HG03095 (cell line): ENCODE data around the gene VASN.
"Not testable (repeated sequence)": the region's sequence is repeated elsewhere in the genome, so short reads cannot be mapped to it uniquely, and the experiment has no call there.

Experiments
- ATAC-seq: cut with Tn5 transposase; IDR thresholded peaks from one replicate; pipeline ENCODE4 v1.9.1; 2021; ENCODE audit warnings: moderate library complexity; ENCODE audit not compliant: unreplicated experiment

Gene VASN

DNA sequence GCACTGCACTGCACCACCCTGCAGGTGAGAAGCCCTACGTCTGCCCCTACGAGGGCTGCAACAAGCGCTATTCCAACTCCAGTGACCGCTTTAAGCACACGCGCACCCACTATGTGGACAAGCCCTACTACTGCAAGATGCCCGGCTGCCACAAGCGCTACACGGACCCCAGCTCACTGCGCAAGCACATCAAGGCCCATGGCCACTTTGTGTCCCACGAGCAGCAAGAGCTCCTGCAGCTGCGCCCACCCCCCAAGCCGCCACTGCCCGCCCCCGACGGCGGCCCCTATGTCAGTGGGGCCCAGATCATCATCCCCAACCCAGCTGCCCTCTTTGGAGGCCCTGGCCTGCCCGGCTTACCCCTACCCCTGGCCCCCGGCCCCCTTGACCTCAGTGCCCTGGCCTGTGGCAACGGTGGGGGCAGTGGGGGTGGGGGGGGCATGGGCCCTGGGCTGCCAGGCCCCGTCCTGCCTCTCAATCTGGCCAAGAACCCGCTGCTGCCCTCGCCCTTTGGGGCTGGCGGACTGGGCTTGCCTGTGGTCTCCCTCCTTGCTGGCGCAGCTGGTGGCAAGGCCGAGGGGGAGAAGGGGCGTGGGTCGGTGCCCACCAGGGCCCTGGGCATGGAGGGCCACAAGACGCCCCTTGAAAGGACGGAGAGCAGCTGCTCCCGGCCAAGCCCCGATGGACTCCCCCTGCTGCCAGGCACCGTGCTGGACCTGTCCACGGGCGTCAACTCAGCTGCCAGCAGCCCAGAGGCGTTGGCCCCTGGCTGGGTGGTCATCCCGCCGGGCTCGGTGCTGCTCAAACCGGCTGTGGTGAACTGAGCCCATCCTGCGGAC, 34.7 kb upstream of the VASN start:
- no peak for ATAC-seq

DNA sequence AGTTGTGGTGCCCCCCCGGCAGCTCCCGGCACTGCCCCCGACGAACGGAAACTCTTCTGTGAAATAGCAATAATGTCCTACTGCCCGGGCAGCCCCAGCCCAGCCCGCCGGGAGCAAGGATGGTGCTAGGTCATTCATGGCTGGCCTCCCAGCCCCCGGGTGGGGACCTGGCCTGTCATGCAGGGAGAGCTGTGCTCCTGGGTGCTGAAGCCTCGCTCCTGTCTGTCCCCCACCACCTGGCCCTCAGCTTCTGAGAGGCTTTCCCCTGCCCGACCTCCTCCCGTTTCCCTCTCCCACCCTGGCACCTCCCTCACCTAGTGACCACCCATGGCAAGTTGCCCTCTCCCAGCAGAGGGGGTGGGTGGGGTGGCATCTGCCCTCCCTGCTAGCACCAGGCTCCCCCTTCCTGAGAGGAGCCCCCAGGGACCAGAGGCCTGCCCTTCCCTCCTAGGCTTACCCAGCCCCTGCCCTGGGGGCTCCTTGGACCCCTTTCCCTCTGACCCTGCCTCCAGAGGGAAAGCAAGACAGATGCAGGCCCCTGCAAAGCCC, 34.0 kb upstream of the VASN start:
- ATAC-seq, result no peak

DNA sequence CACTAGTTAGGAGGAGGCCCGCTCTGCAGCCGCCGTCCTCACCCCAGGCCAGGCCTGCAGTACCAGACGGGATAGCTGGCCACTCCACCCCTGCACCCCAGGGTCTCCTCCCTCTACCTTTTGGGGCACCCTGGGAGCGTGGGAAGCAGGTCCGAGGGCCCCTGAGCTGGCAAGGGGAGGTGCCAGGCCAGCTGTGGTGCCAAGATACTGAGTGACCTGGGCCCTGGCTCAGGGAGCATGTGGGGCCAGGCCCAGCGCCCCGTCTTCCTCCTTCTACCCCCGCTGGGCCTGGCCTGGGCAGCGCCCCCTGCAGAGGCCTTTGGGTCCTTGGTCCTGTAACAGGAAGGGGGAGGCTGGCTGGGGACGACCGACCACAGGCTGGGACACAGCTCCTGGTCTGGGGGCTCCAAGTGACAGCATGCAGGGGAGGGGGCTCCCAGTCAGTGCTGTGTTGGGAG, 33.5 kb upstream of the VASN start:
- ATAC-seq, result no peak

DNA sequence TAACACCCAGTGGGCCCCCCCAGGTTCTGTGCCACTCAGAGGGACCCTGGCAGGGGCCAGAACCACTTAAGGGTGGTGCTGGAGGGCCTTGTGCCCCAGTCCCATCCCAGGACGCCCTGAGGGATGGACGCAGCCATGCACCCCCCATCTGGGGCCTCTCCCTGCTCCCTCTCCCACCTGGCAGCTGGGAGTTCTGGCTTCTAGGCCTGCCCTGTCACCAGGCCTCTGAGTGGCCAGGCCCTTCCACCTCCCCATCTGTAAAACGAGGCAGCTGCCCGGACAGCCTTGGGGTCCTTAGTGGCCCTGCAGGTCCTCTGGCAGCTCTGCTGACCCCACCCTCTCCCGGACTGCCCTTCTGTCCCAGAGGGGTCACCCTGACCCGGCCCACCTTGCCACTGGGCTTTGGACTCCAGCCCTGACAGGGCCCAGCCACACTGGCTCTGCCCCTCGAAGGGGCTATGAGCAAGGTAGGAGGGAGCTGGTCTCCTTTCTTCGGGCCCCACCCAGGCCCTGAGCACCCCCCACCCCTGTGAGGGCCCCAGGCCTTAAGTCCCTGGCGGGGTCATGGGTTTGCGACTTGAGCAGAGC, 32.8 kb upstream of the VASN start:
- ATAC-seq, result no peak

DNA sequence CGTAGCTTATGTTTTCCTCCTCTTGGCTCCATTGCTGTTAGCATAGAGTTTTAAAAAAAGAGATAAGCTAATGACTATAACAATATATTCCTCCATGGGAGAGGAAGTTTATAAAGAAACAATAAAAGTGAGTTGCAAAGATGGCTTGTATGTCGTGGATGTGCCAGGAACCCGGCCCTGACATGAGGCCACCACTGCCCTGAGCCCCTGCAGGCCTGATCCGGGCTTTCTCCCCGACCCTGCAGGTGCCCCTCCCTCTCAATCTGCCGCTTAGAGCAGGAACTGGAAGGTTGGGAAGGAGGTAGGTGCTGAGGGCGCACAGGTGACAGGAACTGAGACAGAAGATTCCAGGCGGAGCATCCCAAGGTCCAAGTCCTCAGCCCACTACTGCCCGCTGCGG, 32.2 kb upstream of the VASN start:
- ATAC-seq, result no peak

DNA sequence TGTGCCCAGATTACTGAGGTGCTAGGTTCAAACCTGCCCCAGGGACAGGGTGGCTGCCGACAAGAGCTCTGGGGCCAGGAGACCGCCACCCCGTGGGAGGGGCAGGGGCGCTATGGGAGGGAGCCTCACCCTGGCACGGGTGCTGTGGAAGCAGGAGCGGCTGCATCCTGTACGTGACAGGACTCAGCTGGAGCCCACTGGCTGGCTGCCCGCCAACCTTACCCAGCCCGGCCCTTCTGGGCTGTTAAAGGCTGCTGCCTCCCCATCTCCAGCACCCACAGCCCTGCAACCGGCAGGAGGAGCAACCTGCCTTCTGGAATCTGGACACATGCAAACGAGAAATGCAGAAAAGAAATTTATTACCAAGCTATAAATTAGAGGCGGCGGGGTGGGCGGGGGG, 31.7 kb upstream of the VASN start:
- ATAC-seq, result no peak

DNA sequence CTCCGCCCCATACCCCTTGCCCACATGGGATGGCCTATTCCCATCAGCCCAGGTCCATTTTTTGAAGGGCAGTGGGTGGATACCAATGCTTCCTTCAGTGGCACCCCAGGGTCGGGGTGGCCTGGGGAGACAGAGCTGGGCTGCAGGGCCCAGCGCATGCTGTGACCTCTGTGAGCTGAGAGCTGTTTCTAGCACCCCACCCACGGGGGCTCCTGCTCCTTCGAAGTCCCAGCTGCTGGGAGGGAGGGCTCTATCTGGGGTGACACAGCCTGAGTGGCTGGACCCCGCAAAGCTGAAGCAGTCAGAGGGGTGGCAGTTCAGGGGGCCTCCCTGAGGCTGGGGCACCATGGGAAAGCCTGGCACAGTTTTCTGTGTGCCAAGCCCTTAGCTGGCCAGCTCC, 31.2 kb upstream of the VASN start:
- ATAC-seq, result no peak

DNA sequence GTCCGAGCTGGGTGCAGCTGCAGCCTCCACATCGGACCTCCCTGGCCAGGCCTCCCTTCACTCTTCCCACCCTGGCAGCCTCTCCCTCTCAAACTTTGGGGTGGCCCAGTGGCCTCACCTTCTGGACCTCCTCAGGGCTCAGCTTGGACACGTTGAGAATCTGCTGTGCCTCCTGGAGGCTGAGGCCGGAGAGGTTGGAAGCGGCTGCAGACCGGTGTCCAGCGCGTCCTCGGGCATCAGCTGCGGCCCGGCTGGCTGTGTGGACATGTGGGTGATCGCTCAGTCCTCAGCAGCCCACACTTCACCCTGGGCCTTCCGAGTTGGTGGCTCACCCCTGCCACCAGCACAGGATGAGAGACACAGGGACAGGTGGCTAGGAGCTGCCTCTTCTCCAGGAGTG, 30.4 kb upstream of the VASN start:
- no peak for ATAC-seq

DNA sequence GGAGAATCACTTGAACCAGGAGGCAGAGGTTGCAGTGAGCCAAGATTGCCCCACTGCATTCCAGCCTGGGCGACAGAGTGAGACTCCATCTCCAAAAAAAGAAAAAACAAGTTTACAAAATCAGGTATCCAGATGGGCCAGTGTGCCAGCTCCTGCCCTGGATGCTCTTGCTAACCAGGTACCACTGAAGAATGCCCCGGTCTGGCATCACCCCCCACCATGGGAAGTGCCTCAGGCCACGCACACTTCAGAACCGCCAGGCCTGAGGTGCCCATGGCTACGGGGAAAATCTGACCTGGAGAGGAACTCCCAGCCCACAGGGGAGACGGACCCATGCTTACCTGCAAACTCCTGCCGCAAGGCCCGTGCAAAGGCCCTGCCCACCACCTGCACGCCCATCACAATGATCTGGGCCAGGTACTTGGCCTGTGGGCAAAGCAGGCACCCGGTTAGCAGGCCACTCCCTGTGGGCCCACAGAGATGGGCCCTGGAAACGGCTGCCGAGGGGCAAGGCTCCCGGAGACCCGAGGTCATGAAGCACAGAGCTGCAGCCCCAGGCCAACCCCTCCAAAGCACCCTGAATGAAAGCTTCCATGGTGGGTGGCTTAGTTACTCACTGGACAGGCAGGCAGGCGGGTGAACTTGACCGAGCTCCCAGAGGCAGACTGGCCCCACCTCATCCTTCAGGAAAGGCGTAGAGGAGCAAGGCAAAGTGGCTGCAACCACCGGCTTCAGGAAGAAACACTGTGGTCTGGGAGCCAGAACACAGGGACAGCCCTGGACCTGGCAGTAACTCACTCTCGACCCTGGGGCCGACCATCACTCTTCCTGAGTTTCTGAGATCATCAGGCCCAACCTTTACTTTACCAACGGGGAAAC, 28.5 kb upstream of the VASN start:
- ATAC-seq, result no peak

DNA sequence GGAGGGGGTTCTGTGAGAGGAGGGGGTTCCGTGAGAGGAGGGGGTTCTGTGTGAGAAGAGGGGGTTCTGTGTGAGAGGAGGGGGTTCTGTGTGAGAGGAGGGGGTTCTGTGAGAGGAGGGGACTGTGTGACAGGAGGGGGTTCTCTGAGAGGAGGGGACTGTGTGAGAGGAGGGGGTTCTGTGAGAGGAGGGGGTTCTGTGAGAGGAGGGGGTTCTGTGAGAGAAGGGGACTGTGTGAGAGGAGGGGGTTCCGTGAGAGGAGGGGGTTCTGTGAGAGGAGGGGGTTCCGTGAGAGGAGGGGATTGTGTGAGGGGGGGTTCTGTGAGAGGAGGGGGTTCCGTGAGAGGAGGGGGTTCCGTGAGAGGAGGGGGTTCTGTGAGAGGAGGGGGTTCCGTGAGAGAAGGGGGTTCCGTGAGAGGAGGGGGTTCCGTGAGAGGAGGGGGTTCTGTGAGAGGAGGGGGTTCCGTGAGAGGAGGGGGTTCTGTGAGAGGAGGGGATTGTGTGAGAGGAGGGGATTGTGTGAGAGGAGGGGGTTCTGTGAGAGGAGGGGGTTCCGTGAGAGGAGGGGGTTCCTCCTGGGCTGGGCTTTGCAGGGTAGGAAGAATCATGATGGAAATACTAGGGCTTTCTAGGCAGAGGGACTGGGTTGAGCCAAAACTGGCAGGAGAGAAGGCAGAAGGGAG, 27.2 kb upstream of the VASN start:
- ATAC-seq, result not testable (repeated sequence)

DNA sequence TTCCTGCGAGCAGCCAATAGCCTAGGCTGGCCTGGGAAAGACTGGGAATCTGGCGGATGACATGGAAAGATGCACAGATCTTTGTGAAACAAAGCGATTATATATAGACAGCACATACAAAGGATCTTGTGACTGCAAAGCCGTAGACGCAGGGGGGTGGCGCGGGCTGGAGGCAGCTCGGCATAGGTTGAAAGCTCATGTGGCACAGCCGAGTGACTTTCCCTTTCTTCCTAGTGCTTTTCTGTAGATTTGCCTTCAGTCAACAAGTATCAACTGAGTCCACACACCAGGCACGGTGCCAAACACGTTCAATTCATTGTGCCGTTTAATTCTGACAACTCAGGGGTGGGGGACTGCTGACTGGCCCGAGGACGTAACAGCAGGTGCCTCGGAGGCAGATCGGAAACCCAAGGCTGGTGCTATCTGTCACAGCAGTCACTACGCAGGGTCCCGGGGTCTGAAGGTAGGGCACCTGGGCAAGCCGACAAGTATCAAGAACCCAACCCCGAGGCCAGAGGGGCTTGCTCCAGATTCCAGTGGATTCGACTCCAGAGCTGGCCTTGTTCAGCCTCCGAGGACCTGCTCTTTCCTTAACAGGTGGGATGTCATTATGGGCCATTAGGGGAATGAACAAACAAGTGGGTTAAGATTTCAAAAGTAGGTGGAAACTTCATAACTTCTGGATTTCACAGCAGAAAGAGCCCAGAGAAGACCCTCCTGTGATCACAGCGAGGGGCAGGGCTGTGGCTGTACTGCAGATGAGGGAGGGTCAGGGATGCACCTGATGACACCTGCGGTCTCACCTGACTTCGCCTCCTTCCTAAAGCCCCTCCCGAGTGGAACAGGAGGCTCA, 26.4 kb upstream of the VASN start:
- no peak for ATAC-seq

DNA sequence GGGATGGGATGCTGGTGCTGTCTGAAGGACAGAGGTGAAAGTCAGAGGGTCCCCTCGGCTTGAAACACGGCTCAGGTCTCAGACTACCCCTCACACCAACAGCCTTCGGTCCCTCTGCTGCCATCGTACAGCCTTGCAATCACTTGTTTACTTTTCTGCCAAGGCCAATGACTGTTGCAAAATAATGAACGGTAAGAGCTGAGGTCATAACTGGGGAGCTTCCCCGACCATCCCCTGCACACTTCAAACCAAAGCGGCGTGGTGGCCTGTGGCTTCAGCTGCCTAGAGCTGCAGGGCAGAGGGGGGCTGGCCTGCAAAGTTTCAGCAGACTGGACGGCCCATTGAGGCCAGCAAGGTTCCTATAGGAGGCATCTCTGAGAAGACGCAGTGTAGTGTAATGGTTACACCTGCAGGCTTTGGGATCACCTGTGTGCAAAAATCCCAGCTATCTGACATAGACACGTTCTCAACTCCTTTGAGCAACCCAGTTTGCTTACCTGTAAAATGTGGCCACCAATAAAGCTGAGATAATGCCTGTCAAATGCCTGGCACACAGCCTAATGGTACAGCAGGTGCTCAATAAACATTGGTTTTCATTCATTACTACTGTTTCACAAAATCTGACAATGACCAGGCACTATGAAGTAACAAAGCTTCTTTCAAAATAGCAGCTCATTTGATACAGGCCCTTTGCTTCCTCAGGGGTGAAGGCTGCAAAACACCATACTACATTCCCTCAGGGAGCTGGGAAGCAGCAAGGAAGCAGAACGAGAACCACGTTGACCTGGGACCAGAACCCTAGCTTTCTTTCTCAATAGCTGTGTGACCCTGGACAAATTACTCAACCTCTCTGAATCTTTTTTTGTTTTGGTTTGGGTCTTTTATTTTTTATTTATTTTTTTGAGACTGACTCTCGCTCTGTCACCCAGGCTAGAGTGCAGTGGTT, 25.5 kb upstream of the VASN start:
- ATAC-seq, result no peak

DNA sequence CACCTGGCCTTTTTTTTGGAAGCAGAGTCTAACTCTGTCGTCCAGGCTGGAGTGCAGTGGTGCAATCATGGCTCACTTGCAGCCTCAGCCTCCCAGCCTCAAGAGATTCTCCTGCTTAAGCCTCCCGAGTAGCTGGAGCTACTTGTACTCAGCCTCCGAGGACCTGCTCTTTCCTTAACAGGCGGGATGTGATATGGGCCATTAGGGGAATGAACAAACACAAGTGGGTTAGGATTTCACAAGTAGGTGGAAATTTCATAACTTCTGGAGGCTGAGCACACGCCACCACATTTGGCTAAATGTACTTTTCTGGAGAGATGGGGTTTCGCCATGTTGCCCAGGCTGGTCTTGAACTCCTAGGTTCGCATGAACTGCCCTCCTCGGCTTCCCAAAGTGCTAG, 24.6 kb upstream of the VASN start:
- no peak for ATAC-seq

DNA sequence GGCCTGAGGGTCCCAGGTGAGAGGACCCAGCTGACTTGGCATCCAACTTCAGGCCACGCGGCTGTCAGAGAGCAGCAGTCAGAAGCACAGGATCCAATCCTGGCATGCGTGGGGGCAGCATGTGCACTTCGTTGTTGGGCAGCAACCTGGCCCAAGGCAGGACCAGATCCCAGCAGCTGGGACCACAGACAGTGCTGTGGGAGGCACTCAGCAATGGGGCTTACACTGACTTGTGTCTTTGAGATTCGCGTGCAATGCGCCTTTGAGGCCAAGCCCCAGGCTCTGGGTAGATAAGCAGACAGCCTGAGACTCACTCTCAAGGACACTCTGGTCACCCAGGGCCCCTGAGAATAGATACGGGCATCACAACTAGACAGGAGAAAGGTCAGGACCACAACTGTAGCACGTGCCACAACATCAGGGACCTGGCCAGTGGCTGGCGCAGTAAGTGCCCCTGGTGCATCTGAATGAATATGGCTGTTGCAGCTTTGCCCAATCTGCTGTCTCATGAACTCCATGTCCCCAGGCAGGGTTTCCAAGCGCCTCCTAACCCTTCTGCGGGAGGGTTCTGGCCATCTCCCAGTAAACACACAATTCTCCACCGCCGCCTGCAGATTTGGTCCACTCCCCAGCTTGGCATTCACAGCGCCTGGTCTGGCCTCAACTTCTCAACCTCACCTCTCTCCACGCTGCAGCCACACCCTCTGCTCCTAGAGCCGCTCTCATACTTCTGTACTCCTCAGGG, 23.7 kb upstream of the VASN start:
- no peak for ATAC-seq

DNA sequence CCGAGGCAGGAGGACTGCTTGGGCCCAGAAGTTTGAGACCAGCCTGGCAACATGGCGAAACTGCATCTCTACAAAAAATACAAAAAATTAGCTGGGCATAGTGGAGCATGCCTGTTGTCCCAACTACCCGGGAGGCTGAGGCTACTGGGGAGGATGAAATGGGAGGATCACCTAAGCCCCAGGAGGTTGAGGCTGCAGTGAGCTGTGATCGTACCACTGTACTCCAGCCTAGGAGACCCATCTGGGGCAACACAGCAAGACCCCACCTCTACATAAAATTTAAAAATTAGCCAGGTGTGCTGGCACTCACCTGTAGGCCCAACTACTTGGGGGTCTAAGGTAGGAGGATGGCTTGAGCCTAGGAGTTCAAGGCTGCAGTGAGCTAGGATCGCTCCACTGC, 22.3 kb upstream of the VASN start:
- no peak for ATAC-seq

DNA sequence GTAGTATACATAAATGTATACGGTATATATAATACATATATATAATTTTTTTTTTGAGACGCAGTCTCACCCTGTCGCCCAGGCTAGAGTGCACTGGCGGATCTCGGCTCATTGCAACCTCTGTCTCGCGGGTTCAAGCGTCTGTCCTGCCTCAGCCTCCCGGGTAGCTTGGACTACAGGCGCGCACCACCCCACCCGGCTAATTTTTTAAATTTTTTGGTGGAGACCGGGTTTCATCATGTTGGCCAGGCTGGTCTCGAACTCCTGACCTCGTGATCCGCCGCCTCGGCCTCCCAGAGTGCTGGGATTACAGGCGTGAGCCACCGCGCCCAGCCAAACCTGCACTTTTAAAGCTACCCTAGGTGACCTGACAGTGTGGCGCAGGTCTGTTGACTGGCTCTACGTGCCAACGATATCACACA, 21.3 kb upstream of the VASN start:
- no peak for ATAC-seq

DNA sequence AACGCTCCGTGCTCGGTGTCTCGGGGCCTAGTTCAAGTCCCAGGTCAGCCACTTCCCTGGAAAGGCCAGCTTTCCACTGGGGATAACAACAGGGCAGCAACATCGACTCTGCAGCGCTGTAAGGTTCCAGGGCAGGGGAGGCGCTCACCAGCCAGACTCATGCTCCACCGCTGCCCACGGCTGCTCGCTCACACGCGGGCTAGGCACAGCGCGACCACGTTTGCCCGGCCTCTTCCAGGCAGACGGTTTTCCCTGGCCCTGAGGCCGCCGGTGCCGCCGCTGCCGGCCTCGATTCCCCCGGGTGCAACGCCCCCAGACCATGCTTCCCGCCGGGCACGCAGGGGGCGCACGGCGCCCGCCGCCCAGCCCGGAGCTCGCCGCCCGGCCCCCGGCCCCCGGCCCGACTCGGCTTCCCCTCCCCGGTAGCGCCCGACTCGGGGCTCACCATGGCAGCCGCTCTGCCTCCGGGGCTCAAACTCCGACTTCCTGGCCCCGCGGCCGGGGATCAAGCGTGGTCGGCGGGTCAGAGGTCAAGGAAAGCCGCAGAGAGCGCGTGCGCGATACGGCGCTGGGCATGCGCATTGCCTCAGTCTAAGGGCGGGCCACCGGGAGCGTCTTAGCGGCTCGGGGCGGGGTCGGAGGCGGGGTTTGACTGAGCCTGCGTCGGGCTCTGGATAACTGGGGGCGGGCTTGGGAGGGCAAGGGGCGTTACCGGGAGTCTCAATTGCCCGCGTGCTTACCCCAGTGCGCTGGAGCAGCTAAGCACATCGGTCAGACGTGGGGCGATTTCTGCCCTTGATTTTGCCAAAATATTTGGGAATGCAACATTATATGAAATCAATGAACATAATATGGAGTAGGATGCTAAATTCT, 20.6 kb upstream of the VASN start, which contains the start of gene PAM16:
Gene PAM16, minus strand, starts transcription at position 535 of the 873 bp plus-strand sequence. Its CDS starts 87 bp downstream, at position 448.
- ATAC-seq, result peak; percentile 82
